Choroid plexus epithelial cell (primary cell): ENCODE measurements around the gene EIF3M.
"Not testable (repeated sequence)": the region's sequence is repeated elsewhere in the genome, so short reads cannot be mapped to it uniquely, and the experiment has no call there.

ENCODE experiments used
- DNase-seq: peaks from one replicate; pipeline ENCODE4 v3.0.0-alpha.2; 2010; ENCODE audit warnings: low read depth
- H3K4me3 ChIP-seq: 2 replicates; pipeline ENCODE4 v1.5.1; 2011; ENCODE audit warnings: low read depth, mild to moderate bottlenecking, control low read depth, low read length, moderate library complexity
- TF ChIP-seq, protein P1 (sequence below): conservative IDR thresholded peaks from 2 replicates; pipeline ENCODE4 v1.5.1; 2011; ENCODE audit warnings: low read depth, mild to moderate bottlenecking, control low read depth, inconsistent platforms, low read length, moderate library complexity

EIF3M gene

DNA sequence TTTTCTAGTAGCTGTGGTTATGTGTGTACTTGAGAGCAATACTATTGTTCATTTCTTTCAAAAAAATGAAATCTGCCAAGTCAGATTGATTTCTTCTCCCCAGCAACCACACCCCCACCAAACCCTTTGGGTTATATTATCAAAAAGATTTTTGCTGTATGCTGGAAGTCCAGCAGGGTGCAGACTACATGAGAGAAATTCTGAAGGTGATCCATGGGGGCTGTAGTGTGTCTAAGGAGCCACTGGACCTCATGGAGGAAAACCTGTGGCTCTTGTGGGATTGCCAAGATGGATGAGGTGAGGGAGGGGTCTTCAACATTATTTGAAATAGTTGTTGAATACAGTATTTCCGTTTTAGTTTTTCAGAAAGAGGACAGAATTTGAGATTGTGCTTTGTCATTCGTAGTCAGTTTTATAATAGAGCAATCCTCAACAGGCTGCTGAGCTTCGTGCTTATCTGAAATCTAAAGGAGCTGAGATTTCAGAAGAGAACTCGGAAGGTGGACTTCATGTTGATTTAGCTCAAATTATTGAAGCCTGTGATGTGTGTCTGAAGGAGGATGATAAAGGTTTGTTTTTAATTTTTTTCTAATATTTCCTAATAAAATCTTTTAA lies 3.1 kb downstream of the EIF3M start:
- TF ChIP-seq, protein P1, sequence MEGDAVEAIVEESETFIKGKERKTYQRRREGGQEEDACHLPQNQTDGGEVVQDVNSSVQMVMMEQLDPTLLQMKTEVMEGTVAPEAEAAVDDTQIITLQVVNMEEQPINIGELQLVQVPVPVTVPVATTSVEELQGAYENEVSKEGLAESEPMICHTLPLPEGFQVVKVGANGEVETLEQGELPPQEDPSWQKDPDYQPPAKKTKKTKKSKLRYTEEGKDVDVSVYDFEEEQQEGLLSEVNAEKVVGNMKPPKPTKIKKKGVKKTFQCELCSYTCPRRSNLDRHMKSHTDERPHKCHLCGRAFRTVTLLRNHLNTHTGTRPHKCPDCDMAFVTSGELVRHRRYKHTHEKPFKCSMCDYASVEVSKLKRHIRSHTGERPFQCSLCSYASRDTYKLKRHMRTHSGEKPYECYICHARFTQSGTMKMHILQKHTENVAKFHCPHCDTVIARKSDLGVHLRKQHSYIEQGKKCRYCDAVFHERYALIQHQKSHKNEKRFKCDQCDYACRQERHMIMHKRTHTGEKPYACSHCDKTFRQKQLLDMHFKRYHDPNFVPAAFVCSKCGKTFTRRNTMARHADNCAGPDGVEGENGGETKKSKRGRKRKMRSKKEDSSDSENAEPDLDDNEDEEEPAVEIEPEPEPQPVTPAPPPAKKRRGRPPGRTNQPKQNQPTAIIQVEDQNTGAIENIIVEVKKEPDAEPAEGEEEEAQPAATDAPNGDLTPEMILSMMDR, result peak; percentile 65
- no peak overlapping the region for H3K4me3 ChIP-seq
- peak; percentile 55 for DNase-seq

DNA sequence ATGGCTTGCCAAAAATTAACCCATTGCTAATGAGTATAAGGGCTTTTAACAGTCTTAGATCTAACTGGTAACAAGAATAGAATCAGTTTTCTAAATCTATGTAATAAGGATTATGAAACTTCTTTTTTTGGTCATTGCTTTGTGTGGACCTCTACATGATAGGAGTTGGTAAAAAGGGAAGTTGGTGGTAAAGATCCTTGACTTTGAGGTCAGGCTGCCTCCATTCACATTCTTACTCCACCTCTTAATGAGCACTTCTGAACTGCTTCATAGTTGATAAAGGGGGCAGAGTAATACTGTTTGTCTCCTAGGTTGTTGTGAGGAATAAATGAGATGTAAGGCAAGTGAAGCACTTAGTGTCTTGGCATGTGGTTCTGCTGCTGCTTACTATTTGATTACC lies 10.6 kb downstream of the EIF3M start:
- no peak for DNase-seq
- TF ChIP-seq, protein P1, result no peak
- no peak overlapping the region for H3K4me3 ChIP-seq

DNA sequence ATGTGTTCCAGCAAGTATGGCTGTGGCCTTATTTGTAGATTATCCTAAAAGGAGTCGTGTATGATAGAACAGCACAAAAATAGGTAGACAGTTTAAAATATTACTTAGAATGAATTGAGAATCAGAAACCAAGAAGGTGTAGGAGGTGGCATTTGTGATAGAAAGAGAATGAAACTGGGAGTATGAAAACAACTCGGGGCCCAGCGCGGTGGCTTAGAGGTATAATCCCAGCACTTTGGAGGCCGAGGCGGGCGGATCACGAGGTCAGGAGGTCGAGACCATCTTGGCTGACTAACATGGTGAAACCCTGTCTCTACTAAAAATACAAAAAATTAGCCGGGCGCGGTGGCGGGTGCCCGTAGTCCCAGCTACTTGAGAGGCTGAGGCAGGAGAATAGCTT lies 12.5 kb downstream of the EIF3M start:
- H3K4me3 ChIP-seq, DNase-seq: not testable (repeated sequence)

DNA sequence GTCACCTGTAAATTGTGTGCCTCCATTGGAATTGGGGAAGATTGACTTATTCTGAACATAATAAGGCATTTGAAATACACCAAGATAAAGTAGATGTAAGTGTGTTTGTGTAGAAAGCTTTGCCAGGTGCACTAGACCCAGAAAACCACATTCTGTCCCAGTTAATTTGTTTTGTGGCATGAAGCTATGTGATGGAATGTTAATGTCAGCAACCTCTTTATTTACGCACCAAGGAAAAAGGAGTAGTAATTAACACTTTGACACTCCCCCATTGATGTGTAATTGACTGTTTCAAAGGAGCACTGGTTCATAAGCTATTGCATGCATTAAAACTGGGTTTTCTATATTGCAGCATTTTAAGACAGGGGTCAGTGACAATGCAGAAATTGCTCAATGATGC lies 14.3 kb downstream of the EIF3M start:
- TF ChIP-seq, protein P1, result no peak
- no peak overlapping the region for H3K4me3 ChIP-seq
- peak; percentile 5 for DNase-seq

DNA sequence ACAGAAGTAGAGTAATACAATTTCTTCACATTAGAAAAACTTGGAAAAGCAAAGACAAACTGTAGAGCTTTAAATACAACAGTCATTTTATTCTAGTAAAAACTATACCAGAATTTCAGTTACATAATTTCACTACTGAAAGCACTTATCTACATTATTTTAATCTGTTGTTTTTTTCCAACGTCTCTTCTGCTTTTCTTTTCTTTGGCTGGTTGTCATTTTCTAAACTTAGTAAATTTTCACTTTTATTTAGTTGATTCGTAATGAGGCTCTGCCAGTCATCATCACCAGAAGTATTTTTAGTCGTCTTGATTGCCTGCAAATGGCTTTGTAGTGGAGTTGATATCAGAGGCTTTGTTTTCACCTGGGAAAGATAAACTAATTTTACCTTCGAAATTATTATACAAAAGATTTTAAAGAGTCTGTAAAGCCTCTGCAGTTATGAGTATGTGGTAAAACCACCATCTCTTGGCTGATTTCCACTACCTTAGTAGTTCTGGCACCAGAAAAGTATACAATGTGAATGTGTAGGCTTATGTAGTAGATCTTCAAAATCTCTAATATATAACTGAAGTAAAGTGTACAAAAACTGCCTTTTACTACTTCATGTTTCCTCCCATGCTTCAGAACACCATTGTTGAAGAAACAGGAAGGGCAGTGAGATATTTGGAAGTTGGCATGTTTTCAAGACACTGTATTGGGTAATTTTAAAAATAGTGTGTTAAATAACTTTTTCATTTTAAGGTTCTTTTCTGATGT lies 19.2 kb downstream of the EIF3M start:
- TF ChIP-seq, protein P1, result no peak
- DNase-seq, result peak; percentile 68
- no peak overlapping the region for H3K4me3 ChIP-seq

DNA sequence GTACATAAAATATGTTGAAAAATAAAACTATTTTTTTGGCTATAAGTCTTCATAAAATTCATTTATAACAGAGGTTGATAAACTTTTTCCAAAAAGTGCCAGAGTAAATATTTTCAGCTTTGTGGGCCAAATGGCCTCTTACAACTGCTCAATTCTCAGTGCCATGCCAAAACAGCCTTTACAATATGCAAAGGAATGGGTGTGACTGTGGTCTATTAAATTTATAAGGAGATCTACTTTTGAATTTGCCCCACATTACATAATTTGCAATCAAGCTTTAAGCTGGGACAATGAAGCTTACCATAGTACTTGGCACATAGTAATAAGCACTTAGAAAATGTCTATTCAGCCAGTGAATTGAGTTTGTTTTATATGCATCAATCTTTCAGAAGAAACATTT lies 22.6 kb downstream of the EIF3M start:
- no peak for DNase-seq
- H3K4me3 ChIP-seq, result no peak overlapping the region
- TF ChIP-seq, protein P1, result no peak

DNA sequence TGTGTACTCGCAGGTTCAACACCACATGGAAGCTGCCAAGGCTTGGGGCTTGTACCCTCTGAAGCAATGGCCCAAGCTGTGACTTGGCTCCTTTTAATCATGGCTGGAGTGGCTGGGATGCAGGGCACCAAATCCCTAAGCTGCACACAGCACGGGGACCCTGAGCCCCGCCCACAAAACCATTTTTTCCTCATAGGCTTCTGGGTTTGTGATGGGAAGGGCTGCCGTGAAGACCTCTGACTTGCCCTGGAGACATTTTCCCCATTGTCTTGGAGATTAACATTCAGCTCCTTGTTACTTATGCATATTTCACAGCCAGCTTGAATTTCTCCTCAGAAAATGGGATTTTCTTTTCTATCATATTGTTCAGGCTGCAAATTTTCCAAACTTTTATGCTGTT lies 25.2 kb downstream of the EIF3M start:
- not testable (repeated sequence) for H3K4me3 ChIP-seq, DNase-seq

DNA sequence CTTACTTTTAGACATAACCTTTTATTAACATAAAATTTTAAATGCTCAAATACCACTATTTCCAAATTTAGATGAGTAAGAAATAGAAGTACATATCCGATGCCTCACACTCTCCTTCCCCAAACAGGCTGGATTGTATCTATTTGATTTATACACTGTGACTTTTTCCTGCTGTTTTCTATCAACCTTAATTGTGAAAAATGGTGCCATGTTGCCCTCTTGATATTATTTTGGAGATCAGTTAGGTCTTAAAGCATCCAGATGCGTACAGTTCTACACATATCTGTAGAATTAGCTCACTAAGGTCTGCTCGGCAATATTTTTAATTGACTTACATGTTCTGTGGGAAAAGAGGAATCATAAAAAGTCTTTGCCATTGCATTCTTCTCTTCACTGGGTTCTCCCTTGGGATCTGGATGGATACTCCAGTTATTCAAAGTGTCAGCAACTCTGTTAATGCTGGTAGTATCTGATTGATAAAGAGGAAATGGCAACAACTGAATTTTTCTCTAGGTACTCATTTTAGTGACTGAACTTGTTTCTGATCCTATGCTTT lies 27.2 kb downstream of the EIF3M start:
- H3K4me3 ChIP-seq, result no peak overlapping the region
- DNase-seq, result no peak
- TF ChIP-seq, protein P1, result no peak
